B cell (primary cell): ENCODE measurements around the gene PARD3B. TPM values are rescaled to one million over a fixed set of nuclear protein-coding genes. Genes with fewer than 3 reads are reported as not detected.

Experiments
- ATAC-seq: fragments of 200-7000 bp; cut with Tn5 transposase; one replicate; pipeline ENCODE4 v1.10.0; 2021; ENCODE audit warnings: low read depth, mild to moderate bottlenecking, moderate number of reproducible peaks, moderate library complexity
- CTCF ChIA-PET: fragments of 350-600 bp; sonication (Branson Sonifier 250); formaldehyde crosslinking; loops from one replicate; lab custom pipeline; 2021; ENCODE audit warnings: antibody characterized with exemption, inconsistent platforms; lab: Charles Lee
- POLR2A ChIA-PET: fragments of 350-600 bp; sonication (Branson Sonifier 250); formaldehyde crosslinking; loops from one replicate; lab custom pipeline; 2021; ENCODE audit warnings: antibody characterized with exemption; lab: Charles Lee
- DNase-seq: peaks from one replicate; pipeline ENCODE4 v3.0.0; 2013
- H2AFZ ChIP-seq: 2 replicates; pipeline ENCODE4 v1.6.1; 2012; ENCODE audit warnings: mild to moderate bottlenecking, low read depth, low read length; ENCODE audit not compliant: insufficient read depth, poor library complexity, severe bottlenecking
- H3K27ac ChIP-seq, 2 donors: 1 replicate in 1 of 2; 2 replicates in 1 of 2; pipeline ENCODE4 v1.5.1; 2012 to 2013; ENCODE audit warnings: low read length in 2 of 2, mild to moderate bottlenecking in 2 of 2, moderate library complexity in 1 of 2
- H3K27me3 ChIP-seq, 4 experiments: fragments of 200-600 bp in 1 of 4; sonication (generic) in 1 of 4; replicated peaks in 1 of 4; 1 replicate in 2 of 4; 2 replicates in 2 of 4; pipeline versions ENCODE4 v1.6.1 to v1.7.0; 2013 to 2016; ENCODE audit warnings: low read length in 3 of 4, mild to moderate bottlenecking in 2 of 4, mixed read lengths in 1 of 4, moderate library complexity in 1 of 4; ENCODE audit not compliant: insufficient read depth in 4 of 4, control insufficient read depth in 3 of 4; ENCODE audit errors: control extremely low read depth in 1 of 4
- H3K36me3 ChIP-seq, 2 experiments: replicated peaks in 1 of 2; 1 replicate in 1 of 2; 2 replicates in 1 of 2; pipeline versions ENCODE4 v1.6.1 to v1.7.1; 2013; ENCODE audit warnings: low read length in 1 of 2; ENCODE audit not compliant: insufficient read depth in 2 of 2, control insufficient read depth in 1 of 2; ENCODE audit errors: control extremely low read depth in 1 of 2, extremely low read depth in 1 of 2
- H3K4me1 ChIP-seq, 2 donors: fragments of 200-600 bp in 1 of 2; sonication (generic) in 1 of 2; 1 replicate in 1 of 2; 2 replicates in 1 of 2; pipeline versions ENCODE4 v1.5.1 to v1.6.1; 2013 to 2017; ENCODE audit warnings: low read length in 2 of 2; ENCODE audit not compliant: control insufficient read depth in 2 of 2, insufficient read depth in 2 of 2
- H3K4me2 ChIP-seq: replicated peaks from 2 replicates; pipeline ENCODE3; 2012; ENCODE audit warnings: mild to moderate bottlenecking, low read depth, low read length; ENCODE audit not compliant: poor library complexity, severe bottlenecking
- H3K4me3 ChIP-seq, 5 experiments: fragments of 200-600 bp in 1 of 5; sonication (generic) in 1 of 5; 1 replicate in 3 of 5; 2 replicates in 2 of 5; pipeline versions ENCODE4 v1.5.1 to v1.7.0; 2011 to 2016; ENCODE audit warnings: low read length in 4 of 5, mild to moderate bottlenecking in 4 of 5, low read depth in 2 of 5, control low read depth in 1 of 5, moderate library complexity in 1 of 5; ENCODE audit not compliant: insufficient read depth in 1 of 5; ENCODE audit errors: control extremely low read depth in 1 of 5, extremely low read depth in 1 of 5
- H3K79me2 ChIP-seq: fragments of 200-600 bp; sonication (generic); one replicate; pipeline ENCODE4 v1.6.0; 2016; ENCODE audit warnings: low read length; ENCODE audit not compliant: control insufficient read depth, insufficient read depth
- H3K9ac ChIP-seq: fragments of 200-600 bp; sonication (generic); 2 replicates; pipeline ENCODE4 v1.6.1; 2017; ENCODE audit warnings: mild to moderate bottlenecking, low read length, moderate library complexity
- H3K9me3 ChIP-seq, 3 donors: one replicate each; pipeline versions ENCODE4 v1.6.1 to v1.7.1; 2013; ENCODE audit warnings: low read length in 2 of 3; ENCODE audit not compliant: control insufficient read depth in 2 of 3, insufficient read depth in 1 of 3; ENCODE audit errors: control extremely low read depth in 1 of 3
- H4K20me1 ChIP-seq: 2 replicates; pipeline ENCODE4 v1.6.0; 2012; ENCODE audit warnings: mild to moderate bottlenecking, low read length; ENCODE audit not compliant: insufficient read depth, control insufficient read depth, poor library complexity, severe bottlenecking
- H3K27ac Mint-ChIP-seq: one replicate; pipeline ENCODE4 v1.8.0; 2021; ENCODE audit warnings: mixed read lengths
- H3K27me3 Mint-ChIP-seq: one replicate; pipeline ENCODE4 v1.8.0; 2021; ENCODE audit warnings: mixed read lengths
- H3K4me1 Mint-ChIP-seq: one replicate; pipeline ENCODE4 v1.8.0; 2021; ENCODE audit warnings: mixed read lengths
- H3K4me3 Mint-ChIP-seq: one replicate; pipeline ENCODE4 v1.8.0; 2021; ENCODE audit warnings: mixed read lengths
- H3K9me3 Mint-ChIP-seq: one replicate; pipeline ENCODE4 v1.8.0; 2022; ENCODE audit warnings: mixed read lengths; ENCODE audit not compliant: insufficient read depth
- CTCF ChIP-seq: fragments of 200-600 bp; IDR thresholded peaks from one replicate; pipeline ENCODE4 v1.8.0; 2022; ENCODE audit warnings: antibody characterized with exemption, mild to moderate bottlenecking
- EZH2 ChIP-seq: IDR thresholded peaks from 2 replicates; pipeline ENCODE4 v1.6.1; 2012; ENCODE audit warnings: borderline replicate concordance, low read depth, mild to moderate bottlenecking, moderate library complexity, low read length; ENCODE audit not compliant: insufficient read depth, poor library complexity, severe bottlenecking
- WGBS: methylation state at CpG from one replicate; pipeline ENCODE4 v1.1.5; 2013; ENCODE audit warnings: missing lambda C conversion rate; ENCODE audit not compliant: insufficient coverage; 5-methylcytosine and 5-hydroxymethylcytosine counted together
- intact Hi-C: fragments of 100-400 bp; cut with micrococcal nuclease; formaldehyde crosslinking; loops from one replicate; pipeline ENCODE4 v1.10.0; 2022
- polyA plus RNA-seq: library from polyadenylated mRNA; depleted of rRNA; stranded (reverse); fragments of >200 nt; gene quantifications from 2 replicates; pipeline ENCODE4 v1.2.3, GENCODE V29; 2012
- total RNA-seq, 2 donors: library from RNA; stranded (reverse); fragments of 120-200 nt in 1 of 2; gene quantifications; 1 replicate in 1 of 2; 2 replicates in 1 of 2; pipeline versions ENCODE4 v1.2.3 to v1.2.4, GENCODE V29; 2013 to 2022

The PARD3B gene
- total and polyA plus RNA-seq, 2 donors (not counting 1 experiment from before 2014, with no cell fraction given) = not detected

- WGBS = no CpG with 5 or more reads among the region's 2 CpGs
- Mint-ChIP-seq H3K4me3 (no peak overlapping the region), H3K4me1 (no peaks in the 10 kb centered on the region), H3K27ac (no peak overlapping the region), H3K27me3 (no peaks in the 10 kb centered on the region), H3K9me3 (no peaks in the 10 kb centered on the region)
- DNase-seq (no peak), ATAC-seq (no peak)
- ChIA-PET CTCF (no interaction called here), POLR2A (no interaction called here)
- H4K20me1 ChIP-seq = no peaks in the 10 kb centered on the region
- no peaks in the 10 kb centered on the region for H3K4me1 ChIP-seq
- intact Hi-C loops = no loop called here
- peaks cover 0 to 2% (median 0%) of the 10 kb centered on the region in 3 donors for H3K9me3 ChIP-seq
- H3K27ac ChIP-seq = no peak overlapping the region
- no peaks in the 10 kb centered on the region for H3K79me2 ChIP-seq
- H2AFZ ChIP-seq = no peak overlapping the region
- no peak overlapping the region for H3K4me2 ChIP-seq
- no peaks in the 10 kb centered on the region for H3K27me3 ChIP-seq
- no peaks in the 10 kb centered on the region for H3K36me3 ChIP-seq
- H3K9ac ChIP-seq = no peak overlapping the region
- TF ChIP-seq EZH2 (no peak), CTCF (no peak)
- H3K4me3 ChIP-seq = no peak overlapping the region
Observed at GRCh38 chr2:204571041-204571440, 25.8 kb downstream of the PARD3B start.

DNA sequence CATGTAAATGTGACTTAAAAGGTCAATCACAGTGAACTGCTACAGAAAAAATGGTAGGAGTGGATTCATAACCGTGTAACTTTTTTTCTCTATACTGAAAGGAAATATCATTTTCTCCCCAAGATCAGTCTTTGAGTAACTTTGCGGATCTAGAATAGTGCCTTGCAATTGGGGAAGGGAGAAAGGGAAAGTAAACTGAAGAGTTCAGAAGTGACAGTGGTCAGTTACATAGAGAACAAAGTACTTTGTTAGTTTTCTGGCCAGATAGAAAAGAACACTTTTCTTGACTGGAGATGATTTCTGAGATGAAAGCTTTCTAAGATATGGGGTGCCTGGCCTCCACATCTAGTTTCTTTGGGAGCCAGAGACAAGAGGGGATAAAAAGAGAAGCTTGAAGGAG, 26.6 kb downstream of the PARD3B start:
- Mint-ChIP-seq H3K9me3 (no peaks in the 10 kb centered on the region), H3K27ac (no peak overlapping the region), H3K4me1 (no peaks in the 10 kb centered on the region), H3K27me3 (no peaks in the 10 kb centered on the region), H3K4me3 (no peak overlapping the region)
- Histone ChIP-seq H3K4me1 (no peaks in the 10 kb centered on the region), H3K9ac (no peak overlapping the region), H2AFZ (no peak overlapping the region), H3K27me3 (no peaks in the 10 kb centered on the region), H3K4me2 (no peak overlapping the region), H3K36me3 (no peaks in the 10 kb centered on the region), H3K27ac (no peak overlapping the region), H3K9me3 (peaks cover 0 to 2% (median 0%) of the 10 kb centered on the region in 3 donors), H3K4me3 (no peak overlapping the region), H4K20me1 (no peaks in the 10 kb centered on the region), H3K79me2 (no peaks in the 10 kb centered on the region)
- intact Hi-C loops = no loop called here
- POLR2A ChIA-PET = no interaction called here
- TF ChIP-seq EZH2 = no peak
- no peak for TF ChIP-seq CTCF
- no CpG with 5 or more reads among the region's 2 CpGs for WGBS
- CTCF ChIA-PET = no interaction called here
- no peak for ATAC-seq
- no peak for DNase-seq
